Skin epidermis (tissue), 12 donors: ENCODE results near the gene SPRR3.
"Not testable (repeated sequence)": the region's sequence is repeated elsewhere in the genome, so short reads cannot be mapped to it uniquely, and the experiment has no call there.

Experiments used
- H3K27ac ChIP-seq, 21 experiments: fragments of 200-600 bp; sonication (generic) in 11 of 21; one replicate each; pipeline ENCODE4 v1.5.0; 2020; ENCODE audit warnings: mild to moderate bottlenecking in 3 of 21, inconsistent platforms in 2 of 21, moderate library complexity in 2 of 21
- H3K4me3 ChIP-seq, 7 experiments: fragments of 200-600 bp; sonication (generic) in 2 of 7; one replicate each; pipeline ENCODE4 v1.5.0; 2020; ENCODE audit warnings: inconsistent platforms in 2 of 7, mild to moderate bottlenecking in 2 of 7, moderate library complexity in 1 of 7

The SPRR3 gene

DNA sequence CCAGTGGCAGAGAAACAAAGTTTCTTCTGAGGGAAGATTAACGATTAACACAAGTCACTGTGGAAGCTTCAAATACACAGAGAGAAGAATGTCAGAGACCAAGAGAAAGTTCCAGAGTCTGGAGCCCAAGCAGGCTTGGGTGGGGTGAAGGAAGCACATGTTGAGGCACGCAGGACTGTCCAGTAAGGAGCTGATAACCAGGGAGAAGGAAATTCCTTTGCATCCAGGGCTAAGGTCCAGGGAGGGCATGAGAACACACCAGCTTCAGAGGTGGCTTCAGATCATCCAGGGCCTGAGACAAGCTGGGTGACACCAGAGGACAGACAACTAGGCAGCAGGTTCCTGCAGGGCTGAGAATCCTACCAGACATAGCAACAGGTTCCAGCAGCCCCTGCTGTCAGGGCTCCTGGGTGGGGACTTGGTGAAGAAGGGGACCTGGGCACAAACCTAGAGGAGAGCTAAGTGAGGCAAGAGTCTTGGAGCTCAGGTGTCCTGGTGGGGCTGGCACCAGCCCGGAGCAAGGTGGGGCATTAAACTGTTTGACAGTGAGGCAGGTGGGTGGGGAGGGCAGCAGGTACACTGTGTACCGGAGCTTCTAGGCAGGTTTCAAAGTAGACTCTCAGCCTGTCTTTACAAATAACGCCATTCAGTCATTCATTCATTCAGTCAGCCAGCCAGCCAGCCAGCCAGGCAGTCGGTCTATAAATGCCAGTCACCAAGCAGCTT lies 20.2 kb upstream of the SPRR3 start:
- Histone ChIP-seq H3K27ac (peak overlapping the region in 2 of 21 experiments; percentile 9 to 27), H3K4me3 (no peak overlapping the region)

DNA sequence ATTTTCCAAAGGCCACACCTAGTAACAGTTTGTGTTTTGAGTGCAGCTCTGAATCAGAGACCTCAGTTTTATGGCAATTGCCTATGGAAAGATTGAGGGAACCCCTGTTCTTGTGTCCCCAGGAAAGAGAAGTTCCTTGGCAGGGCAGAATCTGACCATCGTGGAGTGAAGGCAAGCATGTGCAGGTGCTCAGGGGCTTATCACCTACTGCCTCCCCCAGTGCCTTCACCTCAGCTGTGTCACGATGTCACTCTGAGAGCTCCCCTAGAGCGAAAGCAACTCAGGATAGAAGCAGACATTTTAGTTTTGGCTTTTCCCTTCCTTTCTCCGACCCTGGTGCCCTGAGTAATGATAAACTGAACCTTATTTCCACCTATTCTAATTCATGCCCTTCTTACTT lies 19.5 kb upstream of the SPRR3 start:
- no peak overlapping the region for H3K4me3 ChIP-seq
- peak overlapping the region in 2 of 21 experiments; percentile 9 to 10 for H3K27ac ChIP-seq

DNA sequence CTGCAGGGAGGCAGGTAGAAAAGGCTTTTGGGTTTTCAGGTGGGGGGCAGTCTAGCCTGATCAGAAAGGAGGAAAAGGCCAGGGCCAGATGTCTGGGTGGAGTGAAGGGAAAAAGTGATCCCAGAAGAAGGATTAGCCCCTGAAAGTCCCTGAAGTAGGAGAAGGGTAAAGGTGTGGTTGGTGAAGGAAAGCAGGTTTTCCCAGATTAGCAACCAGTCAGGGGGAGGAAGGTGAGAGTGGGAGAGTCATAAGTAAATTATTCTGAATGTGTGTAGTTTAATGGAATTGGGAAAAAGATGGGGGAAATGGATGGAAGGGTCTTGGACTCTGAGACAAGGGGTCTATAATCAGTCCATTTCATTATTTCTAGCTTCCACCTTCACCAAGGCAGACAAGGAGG lies 18.3 kb upstream of the SPRR3 start:
- Histone ChIP-seq H3K4me3 (no peak overlapping the region), H3K27ac (peak overlapping the region in 2 of 21 experiments; percentile 5 to 10)

GRCh38 chr1:152983743-152984142 lies 17.8 kb upstream of the SPRR3 start, which contains the start of gene SPRR1A:
Gene SPRR1A, plus strand, starts transcription at chr1:152984081. Its CDS starts 1,150 bp downstream, at chr1:152985231.
- no peak within 1 kb of the TSS for H3K4me3 ChIP-seq

GRCh38 chr1:152986578-152986977 lies 15.0 kb upstream of the SPRR3 start:
- Histone ChIP-seq H3K4me3 (no peak overlapping the region), H3K27ac (no peak overlapping the region)

More at GRCh38 chr1:152983743-152984142, 17.8 kb upstream of the SPRR3 start, which contains the start of gene SPRR1A:
- peak within 1 kb of the TSS in 2 of 21 experiments; percentile 5 to 10 for H3K27ac ChIP-seq

GRCh38 chr1:152993186-152993585 lies 8.4 kb upstream of the SPRR3 start:
- no peak overlapping the region for H3K4me3 ChIP-seq
- H3K27ac ChIP-seq: no peak overlapping the region

GRCh38 chr1:152995842-152996241 lies 5.7 kb upstream of the SPRR3 start:
- no peak overlapping the region for H3K4me3 ChIP-seq
- H3K27ac ChIP-seq: no peak overlapping the region

- Histone ChIP-seq H3K4me3 (no peak overlapping the region), H3K27ac (no peak overlapping the region)
Measured at GRCh38 chr1:152996633-152997400, 4.7 kb upstream of the SPRR3 start.

DNA sequence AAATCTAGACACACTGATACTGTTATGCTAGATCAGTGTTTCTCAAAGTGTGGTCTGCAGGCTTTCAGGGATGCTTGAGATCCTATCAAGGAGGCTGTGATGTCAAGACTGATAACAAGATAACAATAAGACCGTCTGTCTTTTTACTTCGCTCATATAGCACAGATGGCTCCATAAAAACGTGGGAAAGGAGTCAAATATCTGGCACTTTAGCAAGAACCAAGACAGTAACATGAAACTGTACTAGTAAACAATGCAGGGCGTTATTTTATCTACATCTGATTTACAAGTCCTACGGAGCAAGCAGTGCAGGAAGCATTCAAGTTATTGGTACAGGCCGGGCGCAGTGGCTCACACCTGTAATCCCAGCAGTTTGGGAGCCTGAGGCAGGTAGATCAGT lies 3.6 kb upstream of the SPRR3 start:
- Histone ChIP-seq H3K27ac (no peak overlapping the region), H3K4me3 (no peak overlapping the region)

- Histone ChIP-seq H3K4me3 (no peak overlapping the region), H3K27ac (no peak overlapping the region)
Measured at GRCh38 chr1:152998476-152998875, 3.1 kb upstream of the SPRR3 start.

DNA sequence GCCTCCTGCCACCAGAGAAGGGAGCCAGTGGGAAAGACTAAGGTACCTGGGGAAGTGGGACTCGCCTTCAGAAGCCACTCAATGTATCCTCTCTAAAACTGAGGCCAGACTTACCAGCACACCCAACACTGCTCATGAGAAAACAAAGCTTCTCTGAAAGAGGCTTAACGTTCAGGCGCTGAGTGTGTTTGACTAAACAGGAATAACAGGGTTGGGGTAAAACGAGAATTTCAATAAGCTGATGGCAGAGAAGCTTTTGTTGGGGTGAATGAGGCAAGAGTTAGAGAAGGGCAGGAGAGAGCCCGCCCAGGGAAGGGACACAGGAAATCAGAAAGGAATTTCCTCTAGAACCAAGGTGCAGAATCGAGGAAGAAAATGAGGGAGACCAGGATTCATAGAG lies 1.7 kb upstream of the SPRR3 start:
- Histone ChIP-seq H3K27ac (peak overlapping the region in 7 of 21 experiments; percentile 1 to 58 (median 44)), H3K4me3 (no peak overlapping the region)

DNA sequence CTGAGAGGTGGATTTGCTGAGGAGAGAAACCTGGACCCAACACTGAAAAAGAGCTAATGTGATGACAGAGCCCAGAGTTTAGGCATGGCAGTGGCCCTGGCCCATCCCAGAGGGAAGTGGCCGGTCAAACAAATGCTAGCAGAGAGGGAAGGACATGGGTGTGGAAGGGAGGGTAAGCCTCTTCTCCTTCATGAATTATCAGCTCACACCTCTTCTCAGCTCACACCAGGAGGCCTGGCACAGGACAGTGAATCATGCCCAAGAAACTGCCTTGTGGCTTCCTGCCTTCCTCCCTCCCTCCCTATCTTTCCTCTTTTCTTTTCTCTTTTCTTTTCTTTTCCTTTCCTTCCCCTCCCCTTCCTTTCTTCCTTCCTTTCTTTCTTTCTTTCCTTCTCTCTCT lies 1.3 kb upstream of the SPRR3 start:
- H3K27ac ChIP-seq: peak overlapping the region in 6 of 21 experiments; percentile 1 to 58 (median 41)
- no peak overlapping the region for H3K4me3 ChIP-seq

GRCh38 chr1:153011235-153011758 lies 9.7 kb downstream of the SPRR3 start:
- not testable (repeated sequence) for H3K4me3 ChIP-seq, H3K27ac ChIP-seq

- H3K27ac ChIP-seq, H3K4me3 ChIP-seq: not testable (repeated sequence)
Measured at GRCh38 chr1:153021829-153022228, 20.3 kb downstream of the SPRR3 start.

DNA sequence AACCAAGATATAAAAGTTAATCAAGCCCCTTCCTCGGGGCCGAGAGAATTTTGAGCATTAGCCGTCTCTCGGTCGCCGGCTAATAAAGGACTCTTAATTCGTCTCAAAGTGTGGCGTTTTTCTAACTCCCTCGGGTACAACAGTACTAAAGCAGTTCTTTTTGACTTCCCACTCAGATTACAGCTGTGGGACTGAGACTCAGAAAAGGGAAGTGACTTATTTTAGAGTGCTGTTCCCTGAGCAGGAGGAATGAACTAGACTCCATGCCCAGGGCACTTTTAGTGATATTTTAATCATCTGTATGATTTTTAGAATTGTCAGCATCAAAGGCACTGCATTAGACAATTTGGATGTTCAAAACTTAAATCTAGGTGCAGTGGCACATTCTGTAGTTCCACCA lies 20.8 kb downstream of the SPRR3 start:
- not testable (repeated sequence) for H3K4me3 ChIP-seq, H3K27ac ChIP-seq

DNA sequence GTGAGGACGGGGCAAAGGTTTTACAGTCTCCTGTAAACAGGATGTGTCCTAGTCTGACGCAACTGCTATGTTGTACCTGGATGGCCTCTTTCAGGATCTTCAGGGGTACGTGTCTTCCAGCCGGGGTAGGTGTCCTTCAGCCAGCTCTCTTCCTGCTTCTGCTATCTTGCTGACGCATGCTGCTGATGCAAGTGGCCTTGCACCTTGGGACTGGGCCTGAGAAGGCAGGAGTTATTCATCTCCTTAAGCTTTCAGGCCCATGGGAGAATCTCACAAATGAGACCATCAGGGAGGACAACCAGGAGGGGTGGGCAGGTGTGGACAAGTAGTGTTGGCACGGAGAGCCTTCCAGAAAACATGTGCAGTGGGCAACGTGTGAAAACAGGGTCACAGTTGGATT lies 21.6 kb downstream of the SPRR3 start:
- Histone ChIP-seq H3K4me3 (no peak overlapping the region), H3K27ac (no peak overlapping the region)

DNA sequence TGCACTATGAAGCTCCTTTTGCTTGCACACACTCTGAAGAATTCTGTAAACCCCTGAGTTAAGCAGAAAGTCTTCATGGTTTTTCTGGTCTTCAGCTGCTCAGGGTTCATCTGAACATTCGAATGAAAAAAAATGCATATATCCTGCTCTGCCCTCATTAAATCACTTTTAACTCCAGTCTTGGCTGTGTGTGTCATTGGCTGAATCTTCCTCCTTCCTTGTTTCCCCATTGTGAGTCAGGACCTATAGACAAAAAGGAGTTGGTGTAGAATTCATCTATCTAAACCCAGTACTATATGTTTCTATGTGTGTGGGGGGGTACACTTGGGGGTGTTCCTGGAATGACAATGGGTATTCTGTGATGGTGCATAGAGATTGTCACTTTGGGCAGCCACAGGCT lies 22.9 kb downstream of the SPRR3 start:
- no peak overlapping the region for H3K27ac ChIP-seq

GRCh38 chr1:153025797-153026196 lies 24.2 kb downstream of the SPRR3 start:
- no peak overlapping the region for H3K27ac ChIP-seq
- no peak overlapping the region for H3K4me3 ChIP-seq

More for the DNA sequence above, 22.9 kb downstream of the SPRR3 start:
- H3K4me3 ChIP-seq: no peak overlapping the region

DNA sequence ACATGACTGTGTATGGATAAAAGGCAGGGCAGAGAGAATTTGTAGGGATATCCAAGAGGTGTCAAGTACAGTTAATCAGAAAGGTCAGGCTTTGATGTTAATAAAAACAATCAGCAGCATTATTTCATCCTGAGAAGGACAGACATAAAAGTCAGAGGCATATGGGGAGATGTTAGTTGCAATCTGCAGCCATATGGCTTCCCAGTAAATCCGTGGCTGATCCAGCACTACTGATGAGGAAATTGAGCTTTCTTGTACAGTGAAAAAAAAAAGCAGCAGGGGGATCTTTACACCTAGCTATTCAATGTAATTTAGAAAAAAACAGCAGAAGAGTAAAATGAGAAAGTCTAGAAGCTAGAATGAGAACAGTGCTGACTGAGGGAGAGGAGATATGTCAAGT lies 27.2 kb downstream of the SPRR3 start:
- Histone ChIP-seq H3K27ac (no peak overlapping the region), H3K4me3 (no peak overlapping the region)

GRCh38 chr1:153030895-153031294 lies 29.3 kb downstream of the SPRR3 start, which contains the start of gene SPRR1B:
Gene SPRR1B, plus strand, starts transcription at chr1:153031203. Its CDS starts 1,143 bp downstream, at chr1:153032346.
- Histone ChIP-seq H3K27ac (peak within 1 kb of the TSS in 14 of 21 experiments; percentile 8 to 70 (median 38)), H3K4me3 (peak within 1 kb of the TSS in 2 of 7 experiments; percentile 5 to 7)
